ENCODE data around the gene GREM2.

DNA sequence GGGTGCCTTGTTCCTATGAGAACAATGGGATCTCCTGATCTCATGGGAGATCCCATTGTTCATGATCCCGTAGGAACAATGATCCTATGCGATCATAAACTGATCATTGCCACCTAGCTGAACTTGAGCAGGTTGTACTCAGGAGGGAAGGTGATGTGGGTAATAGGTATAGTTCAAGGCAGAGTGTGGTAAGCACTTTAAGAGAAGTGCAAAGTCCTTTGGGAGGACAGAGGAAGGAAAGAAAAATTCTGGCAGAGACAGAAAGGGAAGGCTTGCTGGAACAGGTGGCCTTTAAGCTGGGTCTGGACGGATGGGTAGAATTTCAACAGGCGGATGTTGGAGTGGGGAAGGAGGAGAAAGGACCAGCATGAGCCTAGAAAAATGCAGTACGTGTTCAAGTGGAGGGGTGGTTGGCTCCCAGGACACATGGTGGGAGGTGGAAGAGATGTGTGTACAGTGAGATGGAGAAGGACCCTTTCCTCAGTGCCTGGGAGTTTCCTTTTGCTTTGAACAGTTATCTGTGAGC, 22.3 kb downstream of the GREM2 start:
- TF ChIP-seq, protein P1, sequence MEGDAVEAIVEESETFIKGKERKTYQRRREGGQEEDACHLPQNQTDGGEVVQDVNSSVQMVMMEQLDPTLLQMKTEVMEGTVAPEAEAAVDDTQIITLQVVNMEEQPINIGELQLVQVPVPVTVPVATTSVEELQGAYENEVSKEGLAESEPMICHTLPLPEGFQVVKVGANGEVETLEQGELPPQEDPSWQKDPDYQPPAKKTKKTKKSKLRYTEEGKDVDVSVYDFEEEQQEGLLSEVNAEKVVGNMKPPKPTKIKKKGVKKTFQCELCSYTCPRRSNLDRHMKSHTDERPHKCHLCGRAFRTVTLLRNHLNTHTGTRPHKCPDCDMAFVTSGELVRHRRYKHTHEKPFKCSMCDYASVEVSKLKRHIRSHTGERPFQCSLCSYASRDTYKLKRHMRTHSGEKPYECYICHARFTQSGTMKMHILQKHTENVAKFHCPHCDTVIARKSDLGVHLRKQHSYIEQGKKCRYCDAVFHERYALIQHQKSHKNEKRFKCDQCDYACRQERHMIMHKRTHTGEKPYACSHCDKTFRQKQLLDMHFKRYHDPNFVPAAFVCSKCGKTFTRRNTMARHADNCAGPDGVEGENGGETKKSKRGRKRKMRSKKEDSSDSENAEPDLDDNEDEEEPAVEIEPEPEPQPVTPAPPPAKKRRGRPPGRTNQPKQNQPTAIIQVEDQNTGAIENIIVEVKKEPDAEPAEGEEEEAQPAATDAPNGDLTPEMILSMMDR (IDR thresholded peaks at IDR 0.05): no peak
- TF ChIP-seq EZH2 (IDR thresholded peaks at IDR 0.05; ENCODE audit: borderline replicate concordance, insufficient read depth, low read depth, low read length, poor library complexity, severe bottlenecking): no peak
